HepG2 (cell line): ENCODE results near the gene CROT. TPM values are rescaled to one million over a fixed set of nuclear protein-coding genes. Genes with fewer than 3 reads are reported as not detected.

Source experiments
- ARID5B ChIP-seq: IDR thresholded peaks from 2 replicates; pipeline ENCODE4 v1.4.0; 2020; ENCODE audit warnings: mild to moderate bottlenecking, missing genetic modification reagents
- ATF4 ChIP-seq, 2 experiments: fragments of 450-650 bp in 1 of 2; sonication (generic) in 1 of 2; formaldehyde crosslinking; IDR thresholded peaks; 2 replicates each; pipeline versions ENCODE4 v1.5.0 to v1.8.0; 2020 to 2022; ENCODE audit warnings: mild to moderate bottlenecking in 1 of 2, missing genetic modification reagents in 1 of 2
- FOSL1 ChIP-seq: sonication (generic); formaldehyde crosslinking; IDR thresholded peaks from 2 replicates; pipeline ENCODE4 v1.9.0; 2021; ENCODE audit warnings: missing genetic modification reagents, borderline replicate concordance
- GFI1 ChIP-seq: sonication (generic); formaldehyde crosslinking; IDR thresholded peaks from 2 replicates; pipeline ENCODE4 v1.5.0; 2020; ENCODE audit warnings: missing genetic modification reagents, mild to moderate bottlenecking, borderline replicate concordance
- HDAC6 ChIP-seq: fragments of 200-600 bp; sonication (generic); IDR thresholded peaks from 2 replicates; pipeline ENCODE4 v1.7.0; 2017; ENCODE audit warnings: mild to moderate bottlenecking, antibody characterized with exemption, low read length, low read depth
- HMG20B ChIP-seq: conservative IDR thresholded peaks from 2 replicates; pipeline ENCODE4 v1.6.1; 2016; ENCODE audit warnings: missing genetic modification reagents, missing compliant biosample characterization
- HNRNPK ChIP-seq: fragments of 200-400 bp; formaldehyde crosslinking; IDR thresholded peaks from 2 replicates; pipeline ENCODE4 v1.6.1; 2018; ENCODE audit warnings: low read length, low read depth, moderate library complexity, mild to moderate bottlenecking; ENCODE audit not compliant: poor library complexity, severe bottlenecking
- JDP2 ChIP-seq: sonication (generic); formaldehyde crosslinking; IDR thresholded peaks from 2 replicates; pipeline ENCODE4 v1.8.1; 2022; ENCODE audit warnings: missing genetic modification reagents, borderline replicate concordance
- NFE2L1 ChIP-seq: sonication (generic); formaldehyde crosslinking; IDR thresholded peaks from 2 replicates; pipeline ENCODE4 v1.4.0; 2020; ENCODE audit warnings: missing genetic modification reagents, mild to moderate bottlenecking, borderline replicate concordance
- NONO ChIP-seq, 2 experiments: fragments of 450-650 bp in 1 of 2; sonication (generic) in 1 of 2; formaldehyde crosslinking in 1 of 2; IDR thresholded peaks in 1 of 2; conservative IDR thresholded peaks in 1 of 2; 2 replicates each; pipeline versions ENCODE4 v1.6.1 to v1.8.0; 2017 to 2022; ENCODE audit warnings: mild to moderate bottlenecking in 1 of 2, missing genetic modification reagents in 1 of 2, moderate library complexity in 1 of 2
- PHF21A ChIP-seq: sonication (generic); formaldehyde crosslinking; IDR thresholded peaks from 2 replicates; pipeline ENCODE4 v1.5.0; 2020; ENCODE audit warnings: mild to moderate bottlenecking, missing genetic modification reagents
- PITX1 ChIP-seq: sonication (generic); formaldehyde crosslinking; IDR thresholded peaks from 2 replicates; pipeline ENCODE4 v1.5.1; 2020; ENCODE audit warnings: mild to moderate bottlenecking, missing genetic modification reagents
- TFAP4 ChIP-seq: sonication (generic); IDR thresholded peaks from 2 replicates; pipeline ENCODE4 v1.6.1; 2016; ENCODE audit warnings: low read depth, borderline replicate concordance
- THAP9 ChIP-seq: sonication (generic); formaldehyde crosslinking; IDR thresholded peaks from 2 replicates; pipeline ENCODE4; 2020; ENCODE audit warnings: missing genetic modification reagents, mild to moderate bottlenecking, borderline replicate concordance
- U2AF1 ChIP-seq: fragments of 200-400 bp; formaldehyde crosslinking; optimal IDR thresholded peaks from 2 replicates; pipeline ENCODE3; 2017; ENCODE audit warnings: mild to moderate bottlenecking, low read depth, low read length
- ZNF605 ChIP-seq: sonication (generic); formaldehyde crosslinking; IDR thresholded peaks from 2 replicates; pipeline ENCODE4 v1.8.0; 2022; ENCODE audit warnings: mild to moderate bottlenecking, missing genetic modification reagents
- polyA plus RNA-seq, 8 experiments: library from polyadenylated mRNA; depleted of rRNA in 3 of 8; stranded (reverse) in 7 of 8; unstranded in 1 of 8; fragments of >200 nt; fragmentation: Illumina TruSeq in 4 of 8; extraction: Trizol in 4 of 8; gene quantifications; 2 replicates each; pipeline versions ENCODE4 v1.2.1 to v1.2.3, GENCODE V29; 2011 to 2016; ENCODE audit warnings: low read depth in 4 of 8, missing spikeins in 1 of 8, mixed read lengths in 1 of 8; ENCODE audit not compliant: insufficient read depth in 1 of 8
- total RNA-seq, 5 experiments: library from RNA; depleted of rRNA; stranded (reverse); fragments of >200 nt; fragmentation: Illumina TruSeq; extraction: Trizol; gene quantifications; 2 replicates each; pipeline ENCODE4 v1.2.3, GENCODE V29; 2016; ENCODE audit warnings: low read depth in 1 of 5

The CROT gene
- total and polyA plus RNA-seq, 2 of the 13 experiments (the other 11 are each of a cell fraction or from before 2014, with no cell fraction given) = 5.0 to 13.7 TPM

GRCh38 chr7:87345166-87345927 is at the start of gene CROT (continued):
- TF ChIP-seq ARID5B (0 out of 2 replicates have a peak, but pooled peaks have one; percentile 54), PHF21A (no peak; the same call in 1 of the 2 replicates), NONO (IDR thresholded peaks at IDR 0.05) (no peak), NONO (CRISPR knock-in tag; conservative IDR thresholded peaks at IDR 0.05) (peak; percentile 70), GFI1 (0 out of 2 replicates have a peak, but pooled peaks have one; percentile 15), ZNF605 (CRISPR knock-in tag) (peak; percentile 73; the same call in 1 of the 2 replicates), JDP2 (CRISPR knock-in tag) (no peak), FOSL1 (CRISPR knock-in tag) (no peak), TFAP4 (peak; percentile 5; the same call in 1 of the 2 replicates), U2AF1 (no peak), NFE2L1 (CRISPR knock-in tag) (0 out of 2 replicates have a peak, but pooled peaks have one; percentile 13), ATF4 (CRISPR knock-in tag; IDR thresholded peaks at IDR 0.05) (no peak), HNRNPK (peak; percentile 42), PITX1 (CRISPR knock-in tag) (peak; percentile 40; the same call in 1 of the 2 replicates), HDAC6 (no peak), THAP9 (CRISPR knock-in tag) (peak; percentile 84; the same call in 1 of the 2 replicates), HMG20B (CRISPR knock-in tag) (no peak)
